T-helper 1 cell treated with Interleukin-12 subunit alpha and Interleukin-12 subunit beta and Interleukin-4 antibody, amounts not matched to agents 30 μg/mL and 1 μg/mL, for 36 hours (primary cell): Measurements from ENCODE around the gene TMPRSS7.

Experiments used
- H3K27ac Mint-ChIP-seq: one replicate; pipeline ENCODE4 v1.8.0; 2021; ENCODE audit warnings: mild to moderate bottlenecking, mixed read lengths
- H3K27me3 Mint-ChIP-seq: one replicate; pipeline ENCODE4 v1.8.0; 2021; ENCODE audit warnings: low read depth, mixed read lengths
- H3K36me3 Mint-ChIP-seq: one replicate; pipeline ENCODE4 v1.8.0; 2021; ENCODE audit warnings: low read depth, mixed read lengths
- H3K4me1 Mint-ChIP-seq: one replicate; pipeline ENCODE4 v1.8.0; 2021; ENCODE audit warnings: low read depth, mixed read lengths
- H3K4me3 Mint-ChIP-seq: one replicate; pipeline ENCODE4 v1.8.0; 2021; ENCODE audit warnings: mild to moderate bottlenecking, moderate library complexity, mixed read lengths
- H3K9me3 Mint-ChIP-seq: one replicate; pipeline ENCODE4 v1.8.0; 2021; ENCODE audit warnings: mixed read lengths

Gene TMPRSS7

DNA sequence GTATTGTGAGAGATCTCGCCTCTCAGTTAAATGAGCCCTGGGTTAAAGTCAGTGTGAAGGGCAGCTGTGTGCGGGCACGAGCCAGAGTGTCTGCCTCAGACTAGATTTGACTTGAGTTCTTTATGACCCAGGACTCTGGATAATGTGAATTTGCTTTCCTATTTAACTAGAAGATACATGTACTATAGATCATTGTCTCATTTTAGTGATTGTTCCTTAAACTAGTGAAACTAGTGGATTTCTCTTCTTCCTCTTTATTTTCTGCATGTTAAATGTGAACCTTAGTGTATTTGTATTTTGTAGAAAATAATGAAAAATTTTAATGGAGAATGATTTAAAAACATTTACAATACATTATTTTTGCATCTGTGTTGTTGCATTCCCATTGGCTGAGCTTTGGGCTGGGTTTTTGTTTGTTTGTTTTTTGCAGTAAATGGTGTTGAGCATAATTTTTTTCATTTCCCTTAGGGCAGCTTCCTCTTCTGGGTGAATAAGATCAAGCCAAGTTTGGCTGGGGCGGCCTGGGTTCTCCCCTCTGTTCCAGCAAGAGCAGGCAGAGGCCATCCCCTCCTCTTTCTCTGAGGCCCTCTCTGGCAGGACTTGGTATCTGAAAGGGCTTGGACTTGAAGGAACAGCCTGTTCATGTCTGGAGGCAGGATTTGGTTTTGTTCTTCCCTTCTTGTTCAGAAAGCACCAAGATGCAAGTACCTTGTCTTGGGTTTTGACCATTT is 83.5 kb downstream of the TMPRSS7 start:
- Mint-ChIP-seq H3K4me1 (peaks cover 32% of the 10 kb centered on the region), H3K9me3 (no peaks in the 10 kb centered on the region), H3K36me3 (peaks cover 29% of the 10 kb centered on the region), H3K4me3 (no peak overlapping the region), H3K27ac (no peak overlapping the region), H3K27me3 (no peaks in the 10 kb centered on the region)

DNA sequence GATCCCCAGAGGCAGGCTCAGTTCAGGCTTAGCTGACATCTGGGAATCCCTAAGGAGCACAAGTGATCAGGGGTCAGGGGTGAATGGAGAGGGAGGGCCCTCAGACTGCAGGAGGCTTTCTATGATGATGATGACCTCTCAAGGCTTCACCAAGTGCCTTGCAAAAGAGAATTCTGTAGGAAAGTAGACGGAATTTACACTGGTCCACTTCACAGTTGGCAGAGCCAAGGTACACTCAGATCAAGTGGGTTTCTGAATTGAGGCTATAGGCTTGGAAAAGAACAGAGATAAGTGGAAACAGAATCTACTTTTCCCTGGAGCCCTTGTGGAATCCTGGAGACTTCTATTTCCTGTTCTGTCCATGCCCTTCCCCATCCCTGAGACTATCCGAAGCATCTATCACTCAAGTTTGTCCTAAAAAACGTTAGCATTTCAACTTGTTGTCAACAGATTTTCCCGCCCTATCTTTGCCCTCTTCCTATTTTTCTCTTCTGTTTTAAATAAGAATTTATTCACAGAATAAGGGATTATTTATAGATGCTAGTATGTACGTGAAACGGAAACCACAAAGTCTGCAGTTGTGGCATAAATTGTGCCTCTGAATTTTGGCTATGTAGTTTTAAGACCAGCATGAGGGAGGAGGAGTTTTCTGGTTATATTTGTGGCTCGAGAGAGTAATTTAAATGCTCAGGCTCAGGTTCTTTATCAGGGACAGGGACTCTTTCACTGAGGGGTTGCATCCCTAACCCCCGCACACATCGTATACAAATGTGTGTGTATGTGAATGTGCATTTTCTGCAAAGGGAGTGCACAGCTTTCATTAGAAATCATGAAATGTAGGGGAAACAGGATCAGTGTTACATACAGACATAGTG is 85.7 kb downstream of the TMPRSS7 start:
- H3K27ac Mint-ChIP-seq: peak overlapping the region; percentile 55
- H3K27me3 Mint-ChIP-seq: no peaks in the 10 kb centered on the region
- H3K36me3 Mint-ChIP-seq: peaks cover 38% of the 10 kb centered on the region
- no peaks in the 10 kb centered on the region for H3K9me3 Mint-ChIP-seq
- H3K4me1 Mint-ChIP-seq: peaks cover 24% of the 10 kb centered on the region
- H3K4me3 Mint-ChIP-seq: peak overlapping the region; percentile 4

GRCh38 chr3:112121577-112122547 is 87.3 kb downstream of the TMPRSS7 start:
- Mint-ChIP-seq H3K27me3 (no peaks in the 10 kb centered on the region), H3K4me3 (no peak overlapping the region)

GRCh38 chr3:112122870-112123269 is 88.3 kb downstream of the TMPRSS7 start:
- H3K4me1 Mint-ChIP-seq: peaks cover 47% of the 10 kb centered on the region
- H3K27me3 Mint-ChIP-seq: no peaks in the 10 kb centered on the region
- peaks cover 40% of the 10 kb centered on the region for H3K36me3 Mint-ChIP-seq

More at GRCh38 chr3:112121577-112122547, 87.3 kb downstream of the TMPRSS7 start:
- Mint-ChIP-seq H3K27ac (no peak overlapping the region), H3K36me3 (peaks cover 45% of the 10 kb centered on the region), H3K4me1 (peaks cover 38% of the 10 kb centered on the region), H3K9me3 (no peaks in the 10 kb centered on the region)

GRCh38 chr3:112123548-112123947 is 89.0 kb downstream of the TMPRSS7 start:
- no peaks in the 10 kb centered on the region for H3K9me3 Mint-ChIP-seq
- H3K27ac Mint-ChIP-seq: no peak overlapping the region
- H3K36me3 Mint-ChIP-seq: peaks cover 37% of the 10 kb centered on the region
- peaks cover 49% of the 10 kb centered on the region for H3K4me1 Mint-ChIP-seq
- no peaks in the 10 kb centered on the region for H3K27me3 Mint-ChIP-seq
- H3K4me3 Mint-ChIP-seq: no peak overlapping the region

More at GRCh38 chr3:112122870-112123269, 88.3 kb downstream of the TMPRSS7 start:
- no peak overlapping the region for H3K27ac Mint-ChIP-seq
- no peak overlapping the region for H3K4me3 Mint-ChIP-seq
- no peaks in the 10 kb centered on the region for H3K9me3 Mint-ChIP-seq

DNA sequence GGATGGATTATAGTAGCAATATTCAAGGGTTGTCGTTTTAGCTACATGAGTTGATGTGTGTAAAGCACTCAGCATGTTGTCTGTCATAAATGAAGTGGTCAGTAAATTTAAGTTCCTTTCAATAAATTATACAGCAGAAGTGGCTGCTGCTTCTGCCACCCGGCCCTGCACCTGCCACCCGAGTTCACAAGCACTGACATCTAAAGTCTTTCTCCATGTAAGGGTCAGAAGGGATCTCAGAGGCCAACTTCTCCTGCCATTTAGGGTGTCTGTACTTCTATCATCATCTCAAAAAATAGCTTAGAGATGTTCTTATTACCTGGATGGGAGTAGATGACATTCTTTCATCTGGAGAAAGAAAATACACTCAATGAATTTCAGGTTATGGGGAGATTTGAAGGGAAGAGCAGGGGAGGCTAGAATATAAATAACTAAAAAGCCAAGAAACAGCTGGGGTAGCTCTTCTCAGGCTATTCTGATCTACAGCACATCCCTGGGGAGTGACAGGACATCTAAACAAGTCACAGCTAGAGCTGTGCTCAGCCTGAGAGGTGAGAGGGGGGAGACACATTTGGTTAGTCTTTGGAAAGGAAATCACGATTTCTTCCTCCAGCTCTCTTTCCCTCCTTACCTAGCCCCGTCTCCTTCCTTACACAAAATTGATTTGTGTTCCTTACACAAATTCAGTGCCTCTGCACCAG is 90.5 kb downstream of the TMPRSS7 start:
- no peak overlapping the region for H3K4me3 Mint-ChIP-seq
- H3K27me3 Mint-ChIP-seq: no peaks in the 10 kb centered on the region
- peaks cover 53% of the 10 kb centered on the region for H3K4me1 Mint-ChIP-seq
- peaks cover 36% of the 10 kb centered on the region for H3K36me3 Mint-ChIP-seq
- H3K27ac Mint-ChIP-seq: no peak overlapping the region
- H3K9me3 Mint-ChIP-seq: no peaks in the 10 kb centered on the region

GRCh38 chr3:112126511-112126911 is 92.0 kb downstream of the TMPRSS7 start:
- Mint-ChIP-seq H3K36me3 (peaks cover 42% of the 10 kb centered on the region), H3K4me3 (peak overlapping the region; percentile 67), H3K27ac (peak overlapping the region; percentile 76), H3K9me3 (no peaks in the 10 kb centered on the region), H3K27me3 (no peaks in the 10 kb centered on the region), H3K4me1 (peaks cover 54% of the 10 kb centered on the region)

- Mint-ChIP-seq H3K4me3 (peak overlapping the region; percentile 67), H3K9me3 (no peaks in the 10 kb centered on the region), H3K27ac (peak overlapping the region; percentile 76), H3K4me1 (peaks cover 60% of the 10 kb centered on the region), H3K36me3 (peaks cover 36% of the 10 kb centered on the region), H3K27me3 (no peaks in the 10 kb centered on the region)
These were observed 93.3 kb downstream of the TMPRSS7 start for GRCh38 chr3:112127522-112128494.

- Mint-ChIP-seq H3K4me3 (peak overlapping the region; percentile 52), H3K9me3 (no peaks in the 10 kb centered on the region), H3K36me3 (peaks cover 29% of the 10 kb centered on the region), H3K27ac (peak overlapping the region; percentile 72), H3K4me1 (peaks cover 71% of the 10 kb centered on the region), H3K27me3 (no peaks in the 10 kb centered on the region)
These were observed 94.5 kb downstream of the TMPRSS7 start for GRCh38 chr3:112128843-112129727.

DNA sequence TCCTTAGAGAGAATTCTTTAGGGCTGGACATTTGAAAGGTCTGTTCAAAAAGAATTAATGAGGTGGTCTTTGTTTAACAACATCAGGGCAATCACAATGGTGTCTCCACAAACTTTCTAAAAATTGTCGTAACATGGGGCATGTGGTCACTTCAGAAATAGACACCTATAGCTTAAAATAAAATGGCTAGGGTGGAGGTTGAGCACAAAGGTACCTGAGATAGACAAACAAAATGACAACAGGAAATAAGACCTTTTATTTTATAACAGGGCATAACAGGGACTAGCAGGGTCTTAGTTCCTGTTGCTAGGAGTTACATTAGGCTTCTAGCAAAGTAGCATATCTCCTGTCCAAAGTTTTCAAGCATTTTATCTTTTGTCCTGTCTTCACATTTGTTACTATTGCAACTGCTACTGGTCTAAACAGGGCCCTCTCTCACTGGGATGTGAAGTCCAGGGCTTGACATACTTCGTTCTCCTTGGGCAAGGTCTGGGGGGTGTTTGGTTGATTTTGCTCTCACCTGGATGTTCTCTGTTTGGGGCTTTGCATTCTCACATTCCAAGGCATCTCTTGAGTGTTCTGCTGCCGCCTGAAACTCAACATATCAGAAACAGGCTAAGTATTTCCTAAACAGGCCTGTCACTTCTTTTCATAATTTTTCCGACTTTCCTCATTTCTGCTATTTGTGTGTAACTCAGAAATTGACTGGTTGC is 95.5 kb downstream of the TMPRSS7 start:
- H3K4me3 Mint-ChIP-seq: no peak overlapping the region
- H3K27me3 Mint-ChIP-seq: no peaks in the 10 kb centered on the region
- no peaks in the 10 kb centered on the region for H3K9me3 Mint-ChIP-seq
- H3K27ac Mint-ChIP-seq: peak overlapping the region; percentile 45
- H3K4me1 Mint-ChIP-seq: peaks cover 80% of the 10 kb centered on the region
- H3K36me3 Mint-ChIP-seq: peaks cover 23% of the 10 kb centered on the region

DNA sequence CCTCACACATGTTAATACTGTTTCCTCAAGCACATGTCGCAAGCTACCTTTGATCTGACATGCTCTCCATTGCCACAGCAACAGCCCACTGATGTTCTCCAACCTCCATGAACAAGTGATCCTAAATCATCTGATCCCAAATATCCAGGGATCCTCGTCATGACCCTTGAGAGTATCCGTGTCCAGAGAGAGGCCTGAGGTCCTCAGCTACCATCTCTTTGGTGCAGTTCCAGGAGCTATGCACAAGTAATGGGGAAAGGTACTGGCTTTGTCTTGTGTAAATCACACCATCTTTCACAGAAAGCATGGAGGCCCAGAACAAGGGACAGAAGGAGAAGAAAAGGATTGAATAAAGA is 96.1 kb downstream of the TMPRSS7 start:
- H3K27ac Mint-ChIP-seq: peak overlapping the region; percentile 45

More for the DNA sequence above, 96.1 kb downstream of the TMPRSS7 start:
- Mint-ChIP-seq H3K36me3 (peaks cover 23% of the 10 kb centered on the region), H3K4me3 (peak overlapping the region; percentile 8), H3K4me1 (peaks cover 83% of the 10 kb centered on the region), H3K27me3 (no peaks in the 10 kb centered on the region), H3K9me3 (no peaks in the 10 kb centered on the region)
